Tibial nerve (tissue), 3 donors: ENCODE data around the gene LRRC14B.
"Not testable (repeated sequence)": the region's sequence is repeated elsewhere in the genome, so short reads cannot be mapped to it uniquely, and the experiment has no call there.

Experiments used
- POLR2A ChIP-seq, 2 donors: fragments of 450-650 bp; IDR thresholded peaks; one replicate each; pipeline ENCODE4 v1.6.1; 2017; ENCODE audit warnings: antibody characterized with exemption in 2 of 2, mild to moderate bottlenecking in 2 of 2, moderate library complexity in 2 of 2
- TF ChIP-seq, protein P1 (sequence below), 5 experiments: fragments of 200-600 bp in 3 of 5; fragments of 450-650 bp in 2 of 5; sonication (generic) in 3 of 5; IDR thresholded peaks; one replicate each; pipeline ENCODE4 v1.5.1; 2016 to 2019; ENCODE audit warnings: antibody characterized with exemption in 5 of 5, mild to moderate bottlenecking in 3 of 5, moderate library complexity in 2 of 5

DNA sequence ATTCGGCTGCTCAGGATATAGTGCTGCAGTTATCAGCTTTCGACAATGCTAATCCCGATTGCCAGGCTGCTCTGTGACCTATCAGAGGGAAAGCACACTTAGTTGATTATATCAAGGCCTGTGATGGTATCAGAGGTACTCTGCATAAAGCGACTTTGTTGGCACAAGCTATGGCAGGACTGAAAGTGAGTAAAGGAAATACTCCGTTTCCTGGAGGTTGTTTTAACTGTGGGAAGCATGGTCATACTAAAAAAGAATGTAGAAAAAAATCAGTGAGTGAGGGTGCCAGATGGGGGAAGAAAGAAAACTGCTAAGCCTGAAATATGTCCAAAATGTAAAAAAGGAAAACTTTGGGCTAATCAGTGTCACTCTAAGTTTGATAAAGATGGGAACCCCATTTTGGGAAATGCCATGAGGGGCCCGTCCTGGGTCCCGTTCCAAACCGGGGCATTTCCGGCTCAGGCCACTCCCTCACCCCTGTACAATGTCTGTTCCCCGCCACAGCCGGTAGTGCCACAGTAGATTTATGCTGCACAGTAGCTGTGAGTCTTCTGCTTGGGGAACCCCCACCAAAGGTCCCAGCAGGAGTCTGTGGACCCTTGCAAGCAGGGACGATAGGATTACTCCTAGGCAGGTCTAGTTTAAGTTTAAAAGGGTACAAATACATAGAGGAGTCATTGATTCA, 52.5 kb downstream of the LRRC14B start:
- TF ChIP-seq, protein P1, sequence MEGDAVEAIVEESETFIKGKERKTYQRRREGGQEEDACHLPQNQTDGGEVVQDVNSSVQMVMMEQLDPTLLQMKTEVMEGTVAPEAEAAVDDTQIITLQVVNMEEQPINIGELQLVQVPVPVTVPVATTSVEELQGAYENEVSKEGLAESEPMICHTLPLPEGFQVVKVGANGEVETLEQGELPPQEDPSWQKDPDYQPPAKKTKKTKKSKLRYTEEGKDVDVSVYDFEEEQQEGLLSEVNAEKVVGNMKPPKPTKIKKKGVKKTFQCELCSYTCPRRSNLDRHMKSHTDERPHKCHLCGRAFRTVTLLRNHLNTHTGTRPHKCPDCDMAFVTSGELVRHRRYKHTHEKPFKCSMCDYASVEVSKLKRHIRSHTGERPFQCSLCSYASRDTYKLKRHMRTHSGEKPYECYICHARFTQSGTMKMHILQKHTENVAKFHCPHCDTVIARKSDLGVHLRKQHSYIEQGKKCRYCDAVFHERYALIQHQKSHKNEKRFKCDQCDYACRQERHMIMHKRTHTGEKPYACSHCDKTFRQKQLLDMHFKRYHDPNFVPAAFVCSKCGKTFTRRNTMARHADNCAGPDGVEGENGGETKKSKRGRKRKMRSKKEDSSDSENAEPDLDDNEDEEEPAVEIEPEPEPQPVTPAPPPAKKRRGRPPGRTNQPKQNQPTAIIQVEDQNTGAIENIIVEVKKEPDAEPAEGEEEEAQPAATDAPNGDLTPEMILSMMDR (IDR thresholded peaks at IDR 0.05): not testable (repeated sequence)
- not testable (repeated sequence) for TF ChIP-seq POLR2A (IDR thresholded peaks at IDR 0.05)
